Activated naive CD4-positive, alpha-beta T cell treated with anti-CD3 and anti-CD28 coated beads, Interleukin-2, amount 10 ng/mL, durations not matched to agents 7 days and 5 days (primary cell): Measurements from ENCODE around the gene ARL14EP.

Experiments used
- CTCF ChIA-PET: fragments of 350-600 bp; sonication (Branson Sonifier 250); formaldehyde crosslinking; loops from one replicate; lab custom pipeline; 2021; ENCODE audit warnings: antibody characterized with exemption; lab: Charles Lee
- DNase-seq: peaks from one replicate; pipeline ENCODE4 v3.0.0-alpha.2; 2020
- H3K27ac Mint-ChIP-seq: one replicate; pipeline ENCODE4 v1.8.0; 2021; ENCODE audit warnings: mild to moderate bottlenecking, moderate library complexity, mixed read lengths
- H3K27me3 Mint-ChIP-seq: one replicate; pipeline ENCODE4 v1.8.0; 2021; ENCODE audit warnings: mild to moderate bottlenecking, mixed read lengths
- H3K36me3 Mint-ChIP-seq: one replicate; pipeline ENCODE4 v1.8.0; 2021; ENCODE audit warnings: mixed read lengths
- H3K4me1 Mint-ChIP-seq: one replicate; pipeline ENCODE4 v1.8.0; 2021; ENCODE audit warnings: mixed read lengths
- H3K4me3 Mint-ChIP-seq: one replicate; pipeline ENCODE4 v1.8.0; 2021; ENCODE audit warnings: mild to moderate bottlenecking, moderate library complexity, mixed read lengths
- H3K9me3 Mint-ChIP-seq: one replicate; pipeline ENCODE4 v1.8.0; 2021; ENCODE audit warnings: mixed read lengths

The ARL14EP gene

GRCh38 chr11:30322826-30323710 is at the start of gene ARL14EP:
Gene ARL14EP (plus strand): TSS chr11:30323104. CDS start chr11:30330949, 7,845 bp downstream.
- peaks cover 52% of the 10 kb centered on the region for H3K4me1 Mint-ChIP-seq
- no peaks in the 10 kb centered on the region for H3K9me3 Mint-ChIP-seq
- H3K27me3 Mint-ChIP-seq: peaks cover 11% of the 10 kb centered on the region
- peak; percentile 92 for DNase-seq
- peaks cover 17% of the 10 kb centered on the region for H3K36me3 Mint-ChIP-seq
- peak within 1 kb of the TSS; percentile 97 for H3K27ac Mint-ChIP-seq
- CTCF ChIA-PET: interaction anchor here (0.6 to 2.1 kb wide), 2 partner anchors 11 to 1904 kb away, joined by 3 to 8 read pairs; no protein-coding TSS in a partner anchor
- peak within 1 kb of the TSS; percentile 98 for H3K4me3 Mint-ChIP-seq

GRCh38 chr11:30277176-30277575 is 45.7 kb upstream of the ARL14EP start:
- no peaks in the 10 kb centered on the region for H3K36me3 Mint-ChIP-seq
- H3K27me3 Mint-ChIP-seq: peaks cover 8% of the 10 kb centered on the region
- no peak overlapping the region for H3K27ac Mint-ChIP-seq
- CTCF ChIA-PET: no interaction called here
- DNase-seq: no peak
- peaks cover 13% of the 10 kb centered on the region for H3K4me1 Mint-ChIP-seq
- no peaks in the 10 kb centered on the region for H3K9me3 Mint-ChIP-seq
- no peak overlapping the region for H3K4me3 Mint-ChIP-seq

- Mint-ChIP-seq H3K4me3 (no peak overlapping the region), H3K9me3 (no peaks in the 10 kb centered on the region), H3K4me1 (peaks cover 21% of the 10 kb centered on the region), H3K27ac (no peak overlapping the region), H3K36me3 (no peaks in the 10 kb centered on the region), H3K27me3 (peaks cover 7% of the 10 kb centered on the region)
- no peak for DNase-seq
- CTCF ChIA-PET: no interaction called here
These were observed 43.1 kb upstream of the ARL14EP start for GRCh38 chr11:30279796-30280195.

- peak overlapping the region; percentile 0 for H3K4me3 Mint-ChIP-seq
- peak overlapping the region; percentile 1 for H3K27ac Mint-ChIP-seq
- H3K27me3 Mint-ChIP-seq: peaks cover 7% of the 10 kb centered on the region
- CTCF ChIA-PET: no interaction called here
- peaks cover 21% of the 10 kb centered on the region for H3K4me1 Mint-ChIP-seq
- peak; percentile 21 for DNase-seq
- no peaks in the 10 kb centered on the region for H3K36me3 Mint-ChIP-seq
- no peaks in the 10 kb centered on the region for H3K9me3 Mint-ChIP-seq
These were observed 41.2 kb upstream of the ARL14EP start for GRCh38 chr11:30281476-30282288.

GRCh38 chr11:30282289-30282631 is 40.6 kb upstream of the ARL14EP start:
- DNase-seq: peak; percentile 55
- CTCF ChIA-PET: no interaction called here
- H3K4me3 Mint-ChIP-seq: peak overlapping the region; percentile 0
- H3K4me1 Mint-ChIP-seq: peaks cover 21% of the 10 kb centered on the region
- no peaks in the 10 kb centered on the region for H3K9me3 Mint-ChIP-seq
- H3K27me3 Mint-ChIP-seq: peaks cover 10% of the 10 kb centered on the region
- H3K27ac Mint-ChIP-seq: no peak overlapping the region
- no peaks in the 10 kb centered on the region for H3K36me3 Mint-ChIP-seq

- peaks cover 21% of the 10 kb centered on the region for H3K4me1 Mint-ChIP-seq
- DNase-seq: no peak
- H3K27me3 Mint-ChIP-seq: peaks cover 11% of the 10 kb centered on the region
- no peaks in the 10 kb centered on the region for H3K9me3 Mint-ChIP-seq
- CTCF ChIA-PET: no interaction called here
- H3K36me3 Mint-ChIP-seq: no peaks in the 10 kb centered on the region
- no peak overlapping the region for H3K4me3 Mint-ChIP-seq
- H3K27ac Mint-ChIP-seq: no peak overlapping the region
These were observed 38.1 kb upstream of the ARL14EP start for GRCh38 chr11:30284836-30285235.

- Mint-ChIP-seq H3K4me3 (no peak overlapping the region), H3K27ac (no peak overlapping the region), H3K4me1 (peaks cover 21% of the 10 kb centered on the region), H3K9me3 (no peaks in the 10 kb centered on the region), H3K36me3 (no peaks in the 10 kb centered on the region), H3K27me3 (peaks cover 11% of the 10 kb centered on the region)
- no peak for DNase-seq
- CTCF ChIA-PET: no interaction called here
These were observed 37.3 kb upstream of the ARL14EP start for GRCh38 chr11:30285416-30286121.

- CTCF ChIA-PET: no interaction called here
- no peak for DNase-seq
- H3K36me3 Mint-ChIP-seq: no peaks in the 10 kb centered on the region
- H3K27me3 Mint-ChIP-seq: peaks cover 7% of the 10 kb centered on the region
- H3K27ac Mint-ChIP-seq: no peak overlapping the region
- no peak overlapping the region for H3K4me3 Mint-ChIP-seq
- no peaks in the 10 kb centered on the region for H3K4me1 Mint-ChIP-seq
- H3K9me3 Mint-ChIP-seq: no peaks in the 10 kb centered on the region
These were observed 31.6 kb upstream of the ARL14EP start for GRCh38 chr11:30291331-30291730.

GRCh38 chr11:30292545-30292944 is 30.4 kb upstream of the ARL14EP start:
- DNase-seq: no peak
- Mint-ChIP-seq H3K27ac (no peak overlapping the region), H3K4me1 (no peaks in the 10 kb centered on the region), H3K9me3 (no peaks in the 10 kb centered on the region), H3K27me3 (peaks cover 4% of the 10 kb centered on the region), H3K4me3 (no peak overlapping the region), H3K36me3 (no peaks in the 10 kb centered on the region)
- CTCF ChIA-PET: no interaction called here

- no peak overlapping the region for H3K4me3 Mint-ChIP-seq
These were observed 27.6 kb upstream of the ARL14EP start for GRCh38 chr11:30295178-30295885.

GRCh38 chr11:30304620-30305019 is 18.3 kb upstream of the ARL14EP start:
- H3K4me3 Mint-ChIP-seq: no peak overlapping the region
- H3K4me1 Mint-ChIP-seq: no peaks in the 10 kb centered on the region
- no peak overlapping the region for H3K27ac Mint-ChIP-seq
- no peak for DNase-seq
- CTCF ChIA-PET: no interaction called here
- no peaks in the 10 kb centered on the region for H3K9me3 Mint-ChIP-seq
- peaks cover 25% of the 10 kb centered on the region for H3K27me3 Mint-ChIP-seq
- no peaks in the 10 kb centered on the region for H3K36me3 Mint-ChIP-seq

More at GRCh38 chr11:30295178-30295885, 27.6 kb upstream of the ARL14EP start:
- Mint-ChIP-seq H3K36me3 (no peaks in the 10 kb centered on the region), H3K27me3 (peaks cover 8% of the 10 kb centered on the region), H3K4me1 (no peaks in the 10 kb centered on the region), H3K27ac (no peak overlapping the region), H3K9me3 (no peaks in the 10 kb centered on the region)
- CTCF ChIA-PET: no interaction called here
- no peak for DNase-seq

GRCh38 chr11:30310623-30311022 is 12.3 kb upstream of the ARL14EP start:
- CTCF ChIA-PET: no interaction called here
- Mint-ChIP-seq H3K27ac (no peak overlapping the region), H3K4me3 (no peak overlapping the region), H3K9me3 (no peaks in the 10 kb centered on the region), H3K27me3 (peaks cover 25% of the 10 kb centered on the region), H3K4me1 (no peaks in the 10 kb centered on the region), H3K36me3 (no peaks in the 10 kb centered on the region)
- DNase-seq: no peak

- CTCF ChIA-PET: no interaction called here
- Mint-ChIP-seq H3K4me3 (no peak overlapping the region), H3K36me3 (no peaks in the 10 kb centered on the region), H3K27ac (no peak overlapping the region), H3K9me3 (no peaks in the 10 kb centered on the region), H3K4me1 (no peaks in the 10 kb centered on the region), H3K27me3 (peaks cover 21% of the 10 kb centered on the region)
- no peak for DNase-seq
These were observed 11.7 kb upstream of the ARL14EP start for GRCh38 chr11:30311189-30311588.

- CTCF ChIA-PET: no interaction called here
- DNase-seq: no peak
- H3K9me3 Mint-ChIP-seq: no peaks in the 10 kb centered on the region
- peaks cover 24% of the 10 kb centered on the region for H3K27me3 Mint-ChIP-seq
- no peak overlapping the region for H3K27ac Mint-ChIP-seq
- peaks cover 3% of the 10 kb centered on the region for H3K4me1 Mint-ChIP-seq
- H3K4me3 Mint-ChIP-seq: no peak overlapping the region
- no peaks in the 10 kb centered on the region for H3K36me3 Mint-ChIP-seq
These were observed 10.7 kb upstream of the ARL14EP start for GRCh38 chr11:30312243-30312642.
